K562 (cell line): Measurements from ENCODE around the gene ZNF672. TPM values are rescaled to one million over a fixed set of nuclear protein-coding genes. Genes with fewer than 3 reads are reported as not detected.

ENCODE experiments used
- CEBPB ChIP-seq: fragments of 450-650 bp; IDR thresholded peaks from 2 replicates; pipeline ENCODE4 v1.6.1; 2016; ENCODE audit warnings: missing genetic modification characterization, missing compliant biosample characterization
- CHCHD3 ChIP-seq: fragments of 250-450 bp; sonication (Bioruptor Pico); IDR thresholded peaks from 2 replicates; pipeline ENCODE4 v2.1.2; 2022; ENCODE audit warnings: mild to moderate bottlenecking
- DIDO1 ChIP-seq: fragments of 450-650 bp; IDR thresholded peaks from 2 replicates; pipeline ENCODE4 v1.6.1; 2016; ENCODE audit warnings: low read depth, missing biosample characterization, missing genetic modification characterization
- EWSR1 ChIP-seq: fragments of 450-650 bp; IDR thresholded peaks from 2 replicates; pipeline ENCODE4 v1.6.1; 2018; ENCODE audit warnings: borderline replicate concordance, mild to moderate bottlenecking, low read depth, moderate library complexity; ENCODE audit not compliant: partially characterized antibody
- FOXJ3 ChIP-seq: sonication (generic); formaldehyde crosslinking; IDR thresholded peaks from 2 replicates; pipeline ENCODE4 v1.4.0; 2020; ENCODE audit warnings: mild to moderate bottlenecking, missing genetic modification reagents
- PHF21A ChIP-seq: fragments of 450-650 bp; IDR thresholded peaks from 2 replicates; pipeline ENCODE4 v1.6.1; 2017; ENCODE audit warnings: low read depth, borderline replicate concordance
- SMC3 ChIP-seq: conservative IDR thresholded peaks from 2 replicates; pipeline ENCODE4 v1.6.1; 2011; ENCODE audit warnings: low read depth, low read length, improper control_type of control experiment; ENCODE audit not compliant: insufficient read depth
- SRSF1 ChIP-seq: fragments of 200-400 bp; formaldehyde crosslinking; IDR thresholded peaks from 2 replicates; pipeline ENCODE4 v1.6.1; 2017; ENCODE audit warnings: mild to moderate bottlenecking, low read depth, low read length, moderate library complexity
- TCF7 ChIP-seq: sonication (generic); IDR thresholded peaks from 2 replicates; pipeline ENCODE4 v1.6.1; 2016; ENCODE audit warnings: antibody characterized with exemption, borderline replicate concordance
- XRCC5 ChIP-seq: fragments of 200-400 bp; formaldehyde crosslinking; IDR thresholded peaks from 2 replicates; pipeline ENCODE4 v1.6.1; 2017; ENCODE audit warnings: low read depth, mild to moderate bottlenecking, low read length
- ZKSCAN8 ChIP-seq: fragments of 200-800 bp; sonication (Bioruptor generic); IDR thresholded peaks from 2 replicates; pipeline ENCODE4 v1.6.1; 2016; ENCODE audit warnings: missing genetic modification characterization, missing compliant biosample characterization
- polyA plus RNA-seq, 8 experiments: library from polyadenylated mRNA; depleted of rRNA in 4 of 8; stranded (reverse) in 5 of 8; unstranded in 3 of 8; fragments of >200 nt; fragmentation: Nextera tagmentation in 2 of 8; fragmentation: Illumina TruSeq in 1 of 8; extraction: Ambion mirVana in 2 of 8; extraction: Trizol in 1 of 8; gene quantifications; 2 replicates each; pipeline versions ENCODE4 v1.2.1 to v1.2.3, GENCODE V29; 2011 to 2014; ENCODE audit warnings: inconsistent platforms in 1 of 8, missing spikeins in 1 of 8
- total RNA-seq, 7 experiments: library from RNA; depleted of rRNA in 6 of 7; stranded (reverse); fragments of >200 nt in 6 of 7; fragmentation: Illumina TruSeq in 2 of 7; extraction: Trizol in 2 of 7; gene quantifications; 2 replicates each; pipeline versions ENCODE4 v1.2.1 to v1.2.3, GENCODE V29; 2011 to 2021; ENCODE audit warnings: low replicate concordance in 1 of 7
- TF ChIP-seq, protein P1 (sequence below): sonication (generic); formaldehyde crosslinking; IDR thresholded peaks from 2 replicates; pipeline ENCODE4 v1.8.1; 2023; ENCODE audit warnings: missing genetic modification reagents, mild to moderate bottlenecking, borderline replicate concordance
- TF ChIP-seq, protein P2 (sequence below): fragments of 250-450 bp; sonication (Bioruptor Pico); IDR thresholded peaks from 2 replicates; pipeline ENCODE4 v1.8.0; 2022; ENCODE audit warnings: moderate library complexity, mild to moderate bottlenecking, inconsistent platforms
- TF ChIP-seq, protein P3 (sequence below): fragments of 250-450 bp; sonication (Bioruptor Pico); IDR thresholded peaks from 2 replicates; pipeline ENCODE4 v1.8.0; 2021; ENCODE audit warnings: mild to moderate bottlenecking, moderate library complexity
- TF ChIP-seq, protein P4 (sequence below): fragments of 450-650 bp; formaldehyde crosslinking; IDR thresholded peaks from 2 replicates; pipeline ENCODE4 v1.4.0; 2020; ENCODE audit warnings: mild to moderate bottlenecking, moderate library complexity
- TF ChIP-seq, protein P5 (sequence below): fragments of 450-650 bp; IDR thresholded peaks from 2 replicates; pipeline ENCODE4 v1.7.1; 2018; ENCODE audit warnings: mild to moderate bottlenecking, low read depth; ENCODE audit not compliant: partially characterized antibody

ZNF672 gene
- total and polyA plus RNA-seq, 9 of the 15 experiments (the other 6 are each of a cell fraction or from before 2014, with no cell fraction given) = 1.9 to 57.9 (median 24.1) TPM

DNA sequence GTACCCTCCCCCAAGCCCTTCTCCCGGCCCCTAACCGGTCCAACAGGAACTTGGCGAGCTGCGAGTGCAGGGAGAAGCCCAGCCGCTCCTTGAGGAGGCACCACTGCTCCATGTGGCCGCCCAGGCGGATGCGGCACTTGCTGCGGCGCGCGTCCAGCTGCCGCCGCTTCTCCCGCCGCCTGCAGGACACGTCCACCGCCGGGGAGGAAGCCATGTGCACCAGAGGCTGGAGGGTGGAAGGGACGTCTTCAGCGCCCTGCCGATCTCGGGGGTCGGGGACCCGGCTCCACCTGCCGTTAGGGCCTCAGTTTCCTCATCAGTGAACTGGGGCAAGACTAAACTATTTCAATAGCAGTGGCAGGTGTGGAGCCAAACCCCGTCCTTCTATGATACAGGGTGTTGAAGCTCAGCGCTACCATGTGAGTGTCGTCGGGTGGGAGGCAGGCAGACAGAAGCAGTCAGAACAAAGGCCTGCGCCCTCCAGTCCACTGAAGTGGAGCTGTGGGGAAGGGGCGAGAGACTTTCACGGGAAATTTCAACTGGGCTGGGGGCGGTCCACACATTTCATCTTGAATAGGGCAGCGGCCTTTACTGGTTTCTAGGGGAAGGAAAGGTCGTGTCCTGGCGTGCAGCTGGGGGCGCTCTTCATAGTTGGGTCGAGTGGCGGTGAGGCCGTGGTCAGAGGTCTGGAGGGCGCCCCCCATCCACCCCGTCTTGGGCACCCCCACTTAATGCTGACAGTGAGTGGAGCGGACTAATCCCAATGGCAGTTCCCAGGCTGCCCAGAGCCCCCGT lies 20.3 kb downstream of the ZNF672 start (continued):
- TF ChIP-seq FOXJ3 (no peak), XRCC5 (0 out of 2 replicates have a peak, but pooled peaks have one; percentile 70), EWSR1 (no peak), CHCHD3 (CRISPR knock-in tag) (no peak), CEBPB (tag) (no peak), SRSF1 (no peak), SMC3 (no peak), DIDO1 (no peak), ZKSCAN8 (CRISPR knock-in tag) (no peak), TCF7 (no peak; the same call in 1 of the 2 replicates), PHF21A (no peak; the same call in 1 of the 2 replicates)
- TF ChIP-seq, protein P1, sequence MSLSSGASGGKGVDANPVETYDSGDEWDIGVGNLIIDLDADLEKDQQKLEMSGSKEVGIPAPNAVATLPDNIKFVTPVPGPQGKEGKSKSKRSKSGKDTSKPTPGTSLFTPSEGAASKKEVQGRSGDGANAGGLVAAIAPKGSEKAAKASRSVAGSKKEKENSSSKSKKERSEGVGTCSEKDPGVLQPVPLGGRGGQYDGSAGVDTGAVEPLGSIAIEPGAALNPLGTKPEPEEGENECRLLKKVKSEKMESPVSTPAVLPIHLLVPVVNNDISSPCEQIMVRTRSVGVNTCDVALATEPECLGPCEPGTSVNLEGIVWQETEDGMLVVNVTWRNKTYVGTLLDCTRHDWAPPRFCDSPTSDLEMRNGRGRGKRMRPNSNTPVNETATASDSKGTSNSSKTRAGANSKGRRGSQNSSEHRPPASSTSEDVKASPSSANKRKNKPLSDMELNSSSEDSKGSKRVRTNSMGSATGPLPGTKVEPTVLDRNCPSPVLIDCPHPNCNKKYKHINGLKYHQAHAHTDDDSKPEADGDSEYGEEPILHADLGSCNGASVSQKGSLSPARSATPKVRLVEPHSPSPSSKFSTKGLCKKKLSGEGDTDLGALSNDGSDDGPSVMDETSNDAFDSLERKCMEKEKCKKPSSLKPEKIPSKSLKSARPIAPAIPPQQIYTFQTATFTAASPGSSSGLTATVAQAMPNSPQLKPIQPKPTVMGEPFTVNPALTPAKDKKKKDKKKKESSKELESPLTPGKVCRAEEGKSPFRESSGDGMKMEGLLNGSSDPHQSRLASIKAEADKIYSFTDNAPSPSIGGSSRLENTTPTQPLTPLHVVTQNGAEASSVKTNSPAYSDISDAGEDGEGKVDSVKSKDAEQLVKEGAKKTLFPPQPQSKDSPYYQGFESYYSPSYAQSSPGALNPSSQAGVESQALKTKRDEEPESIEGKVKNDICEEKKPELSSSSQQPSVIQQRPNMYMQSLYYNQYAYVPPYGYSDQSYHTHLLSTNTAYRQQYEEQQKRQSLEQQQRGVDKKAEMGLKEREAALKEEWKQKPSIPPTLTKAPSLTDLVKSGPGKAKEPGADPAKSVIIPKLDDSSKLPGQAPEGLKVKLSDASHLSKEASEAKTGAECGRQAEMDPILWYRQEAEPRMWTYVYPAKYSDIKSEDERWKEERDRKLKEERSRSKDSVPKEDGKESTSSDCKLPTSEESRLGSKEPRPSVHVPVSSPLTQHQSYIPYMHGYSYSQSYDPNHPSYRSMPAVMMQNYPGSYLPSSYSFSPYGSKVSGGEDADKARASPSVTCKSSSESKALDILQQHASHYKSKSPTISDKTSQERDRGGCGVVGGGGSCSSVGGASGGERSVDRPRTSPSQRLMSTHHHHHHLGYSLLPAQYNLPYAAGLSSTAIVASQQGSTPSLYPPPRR (CRISPR knock-in tag) = peak; percentile 64; the same call in 1 of the 2 replicates
- TF ChIP-seq, protein P2, sequence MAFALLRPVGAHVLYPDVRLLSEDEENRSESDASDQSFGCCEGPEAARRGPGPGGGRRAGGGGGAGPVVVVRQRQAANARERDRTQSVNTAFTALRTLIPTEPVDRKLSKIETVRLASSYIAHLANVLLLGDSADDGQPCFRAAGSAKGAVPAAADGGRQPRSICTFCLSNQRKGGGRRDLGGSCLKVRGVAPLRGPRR (CRISPR knock-in tag) = no peak
- TF ChIP-seq, protein P3, sequence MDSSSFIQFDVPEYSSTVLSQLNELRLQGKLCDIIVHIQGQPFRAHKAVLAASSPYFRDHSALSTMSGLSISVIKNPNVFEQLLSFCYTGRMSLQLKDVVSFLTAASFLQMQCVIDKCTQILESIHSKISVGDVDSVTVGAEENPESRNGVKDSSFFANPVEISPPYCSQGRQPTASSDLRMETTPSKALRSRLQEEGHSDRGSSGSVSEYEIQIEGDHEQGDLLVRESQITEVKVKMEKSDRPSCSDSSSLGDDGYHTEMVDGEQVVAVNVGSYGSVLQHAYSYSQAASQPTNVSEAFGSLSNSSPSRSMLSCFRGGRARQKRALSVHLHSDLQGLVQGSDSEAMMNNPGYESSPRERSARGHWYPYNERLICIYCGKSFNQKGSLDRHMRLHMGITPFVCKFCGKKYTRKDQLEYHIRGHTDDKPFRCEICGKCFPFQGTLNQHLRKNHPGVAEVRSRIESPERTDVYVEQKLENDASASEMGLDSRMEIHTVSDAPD (CRISPR knock-in tag) = no peak
- TF ChIP-seq, protein P4, sequence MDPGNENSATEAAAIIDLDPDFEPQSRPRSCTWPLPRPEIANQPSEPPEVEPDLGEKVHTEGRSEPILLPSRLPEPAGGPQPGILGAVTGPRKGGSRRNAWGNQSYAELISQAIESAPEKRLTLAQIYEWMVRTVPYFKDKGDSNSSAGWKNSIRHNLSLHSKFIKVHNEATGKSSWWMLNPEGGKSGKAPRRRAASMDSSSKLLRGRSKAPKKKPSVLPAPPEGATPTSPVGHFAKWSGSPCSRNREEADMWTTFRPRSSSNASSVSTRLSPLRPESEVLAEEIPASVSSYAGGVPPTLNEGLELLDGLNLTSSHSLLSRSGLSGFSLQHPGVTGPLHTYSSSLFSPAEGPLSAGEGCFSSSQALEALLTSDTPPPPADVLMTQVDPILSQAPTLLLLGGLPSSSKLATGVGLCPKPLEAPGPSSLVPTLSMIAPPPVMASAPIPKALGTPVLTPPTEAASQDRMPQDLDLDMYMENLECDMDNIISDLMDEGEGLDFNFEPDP = no peak
- TF ChIP-seq, protein P5, sequence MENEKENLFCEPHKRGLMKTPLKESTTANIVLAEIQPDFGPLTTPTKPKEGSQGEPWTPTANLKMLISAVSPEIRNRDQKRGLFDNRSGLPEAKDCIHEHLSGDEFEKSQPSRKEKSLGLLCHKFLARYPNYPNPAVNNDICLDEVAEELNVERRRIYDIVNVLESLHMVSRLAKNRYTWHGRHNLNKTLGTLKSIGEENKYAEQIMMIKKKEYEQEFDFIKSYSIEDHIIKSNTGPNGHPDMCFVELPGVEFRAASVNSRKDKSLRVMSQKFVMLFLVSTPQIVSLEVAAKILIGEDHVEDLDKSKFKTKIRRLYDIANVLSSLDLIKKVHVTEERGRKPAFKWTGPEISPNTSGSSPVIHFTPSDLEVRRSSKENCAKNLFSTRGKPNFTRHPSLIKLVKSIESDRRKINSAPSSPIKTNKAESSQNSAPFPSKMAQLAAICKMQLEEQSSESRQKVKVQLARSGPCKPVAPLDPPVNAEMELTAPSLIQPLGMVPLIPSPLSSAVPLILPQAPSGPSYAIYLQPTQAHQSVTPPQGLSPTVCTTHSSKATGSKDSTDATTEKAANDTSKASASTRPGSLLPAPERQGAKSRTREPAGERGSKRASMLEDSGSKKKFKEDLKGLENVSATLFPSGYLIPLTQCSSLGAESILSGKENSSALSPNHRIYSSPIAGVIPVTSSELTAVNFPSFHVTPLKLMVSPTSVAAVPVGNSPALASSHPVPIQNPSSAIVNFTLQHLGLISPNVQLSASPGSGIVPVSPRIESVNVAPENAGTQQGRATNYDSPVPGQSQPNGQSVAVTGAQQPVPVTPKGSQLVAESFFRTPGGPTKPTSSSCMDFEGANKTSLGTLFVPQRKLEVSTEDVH = no peak
